Measurements from ENCODE around the gene ATP6AP1. TPM values are rescaled to one million over a fixed set of nuclear protein-coding genes. Genes with fewer than 3 reads are reported as not detected.

The ATP6AP1 gene
- total RNA-seq, 2 donors from 2014 or later, result 40.8 to 75.7 TPM

DNA sequence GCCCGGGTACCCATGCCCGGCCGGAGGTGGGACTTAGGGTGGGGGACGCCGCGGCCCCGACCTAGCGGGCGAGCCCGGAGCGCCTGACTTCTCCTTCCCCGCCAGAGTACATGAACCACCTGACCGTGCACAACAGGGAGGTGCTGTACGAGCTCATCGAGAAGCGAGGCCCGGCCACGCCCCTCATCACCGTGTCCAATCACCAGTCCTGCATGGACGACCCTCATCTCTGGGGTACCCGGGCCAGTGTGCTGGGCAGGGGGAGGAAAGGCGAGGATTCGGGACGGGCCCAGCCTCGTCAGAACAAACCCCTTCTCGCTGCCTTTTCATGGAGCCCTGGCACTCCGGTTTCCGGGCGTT lies 16.5 kb upstream of the ATP6AP1 start:
- Histone ChIP-seq H3K27me3 (replicated peaks; ENCODE audit: insufficient read depth) (no peaks in the 10 kb centered on the region), H3K9me3 (no peaks in the 10 kb centered on the region), H3K4me3 (peak overlapping the region; percentile 83), H3K36me3 (no peaks in the 10 kb centered on the region), H3K4me1 (ENCODE audit: control insufficient read depth in 1 of 2, low read depth in 2 of 2) (peaks cover 3 to 28% of the 10 kb centered on the region in 2 donors), H3K27ac (peak overlapping the region; percentile 82 to 91)
- ATAC-seq (ENCODE audit: insufficient number of reproducible peaks, low FRiP score, low read depth), result peak; percentile 53
- TF ChIP-seq, protein P1, sequence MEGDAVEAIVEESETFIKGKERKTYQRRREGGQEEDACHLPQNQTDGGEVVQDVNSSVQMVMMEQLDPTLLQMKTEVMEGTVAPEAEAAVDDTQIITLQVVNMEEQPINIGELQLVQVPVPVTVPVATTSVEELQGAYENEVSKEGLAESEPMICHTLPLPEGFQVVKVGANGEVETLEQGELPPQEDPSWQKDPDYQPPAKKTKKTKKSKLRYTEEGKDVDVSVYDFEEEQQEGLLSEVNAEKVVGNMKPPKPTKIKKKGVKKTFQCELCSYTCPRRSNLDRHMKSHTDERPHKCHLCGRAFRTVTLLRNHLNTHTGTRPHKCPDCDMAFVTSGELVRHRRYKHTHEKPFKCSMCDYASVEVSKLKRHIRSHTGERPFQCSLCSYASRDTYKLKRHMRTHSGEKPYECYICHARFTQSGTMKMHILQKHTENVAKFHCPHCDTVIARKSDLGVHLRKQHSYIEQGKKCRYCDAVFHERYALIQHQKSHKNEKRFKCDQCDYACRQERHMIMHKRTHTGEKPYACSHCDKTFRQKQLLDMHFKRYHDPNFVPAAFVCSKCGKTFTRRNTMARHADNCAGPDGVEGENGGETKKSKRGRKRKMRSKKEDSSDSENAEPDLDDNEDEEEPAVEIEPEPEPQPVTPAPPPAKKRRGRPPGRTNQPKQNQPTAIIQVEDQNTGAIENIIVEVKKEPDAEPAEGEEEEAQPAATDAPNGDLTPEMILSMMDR (IDR thresholded peaks at IDR 0.05), result no peak
- DNase-seq (ENCODE audit: low spot score), result no peak

DNA sequence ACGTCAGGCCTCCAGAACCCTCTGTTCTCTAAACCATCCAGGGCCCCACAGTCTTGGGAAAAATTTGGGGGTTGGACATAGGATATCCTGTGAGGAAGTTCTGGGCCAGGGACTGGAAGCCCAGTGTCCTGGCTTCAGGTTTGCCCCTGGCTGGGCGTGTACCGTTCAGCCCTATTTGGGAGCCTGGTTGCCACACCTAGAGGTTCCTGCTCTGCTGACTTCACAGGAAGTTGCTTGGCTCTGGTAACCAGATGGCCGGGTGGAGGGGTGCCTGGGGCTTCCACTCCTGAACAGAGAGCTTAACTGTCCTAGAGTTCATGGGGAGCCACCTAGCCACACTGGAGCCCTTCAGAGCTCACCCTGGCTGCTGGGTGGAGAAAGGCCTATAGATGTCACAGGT lies 16.0 kb upstream of the ATP6AP1 start:
- DNase-seq (ENCODE audit: low spot score) (no peak), ATAC-seq (ENCODE audit: insufficient number of reproducible peaks, low FRiP score, low read depth) (no peak)
- H3K27ac ChIP-seq, result peak overlapping the region; percentile 82 to 91
- no peaks in the 10 kb centered on the region for H3K27me3 ChIP-seq (replicated peaks; ENCODE audit: insufficient read depth)
- peaks cover 3 to 28% of the 10 kb centered on the region in 2 donors for H3K4me1 ChIP-seq (ENCODE audit: control insufficient read depth in 1 of 2, low read depth in 2 of 2)
- no peaks in the 10 kb centered on the region for H3K9me3 ChIP-seq
- peak overlapping the region; percentile 83 for H3K4me3 ChIP-seq
- H3K36me3 ChIP-seq, result no peaks in the 10 kb centered on the region
- TF ChIP-seq, protein P1 (IDR thresholded peaks at IDR 0.05), result no peak

DNA sequence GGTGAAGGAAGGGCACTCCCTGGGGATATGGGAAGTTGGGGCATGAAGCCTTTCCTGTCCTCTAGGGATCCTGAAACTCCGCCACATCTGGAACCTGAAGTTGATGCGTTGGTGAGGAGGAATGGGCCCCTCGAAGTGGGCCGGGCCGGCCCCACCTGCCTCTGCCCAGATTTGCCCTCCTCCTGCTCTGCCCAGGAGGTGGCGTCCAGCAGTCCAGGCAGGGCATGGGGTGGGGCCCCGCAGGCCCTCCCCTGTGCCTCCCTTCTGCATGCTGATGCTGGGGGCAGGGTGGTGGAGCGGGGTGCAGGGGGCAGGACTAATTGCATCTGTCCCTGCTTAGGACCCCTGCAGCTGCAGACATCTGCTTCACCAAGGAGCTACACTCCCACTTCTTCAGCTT lies 15.3 kb upstream of the ATP6AP1 start:
- no peaks in the 10 kb centered on the region for H3K27me3 ChIP-seq (replicated peaks; ENCODE audit: insufficient read depth)
- H3K4me1 ChIP-seq (ENCODE audit: control insufficient read depth in 1 of 2, low read depth in 2 of 2), result peaks cover 3 to 25% of the 10 kb centered on the region in 2 donors
- no peak for DNase-seq (ENCODE audit: low spot score)
- no peaks in the 10 kb centered on the region for H3K36me3 ChIP-seq
- TF ChIP-seq, protein P1 (IDR thresholded peaks at IDR 0.05), result no peak
- H3K27ac ChIP-seq, result peak overlapping the region in 1 of 2 donors; percentile 91
- no peak overlapping the region for H3K4me3 ChIP-seq
- no peaks in the 10 kb centered on the region for H3K9me3 ChIP-seq
- no peak for ATAC-seq (ENCODE audit: insufficient number of reproducible peaks, low FRiP score, low read depth)

DNA sequence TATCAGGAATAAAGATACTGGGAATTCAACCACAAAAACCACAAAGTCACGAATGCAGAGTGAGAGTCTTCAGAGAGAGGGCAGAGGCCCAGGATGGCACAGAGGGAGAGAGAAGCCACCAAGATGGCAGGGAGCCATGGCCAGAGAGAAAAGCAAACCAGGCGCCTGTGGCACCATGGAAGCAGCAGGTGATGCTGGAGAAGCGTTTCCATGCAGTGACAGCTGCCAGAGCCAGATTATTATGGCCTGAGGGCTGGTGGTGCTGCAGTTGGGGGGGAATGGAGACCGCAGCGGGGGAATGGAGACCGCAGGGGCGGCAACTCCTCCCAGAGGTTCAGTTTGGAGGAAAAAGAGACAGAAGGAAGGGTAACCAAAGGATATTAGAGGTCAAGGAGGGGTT lies 11.3 kb upstream of the ATP6AP1 start:
- TF ChIP-seq, protein P1 (IDR thresholded peaks at IDR 0.05), result no peak
- no peaks in the 10 kb centered on the region for H3K9me3 ChIP-seq
- H3K27me3 ChIP-seq (replicated peaks; ENCODE audit: insufficient read depth), result no peaks in the 10 kb centered on the region
- DNase-seq (ENCODE audit: low spot score), result no peak
- no peak overlapping the region for H3K4me3 ChIP-seq
- H3K27ac ChIP-seq, result no peak overlapping the region
- peaks cover 0 to 9% of the 10 kb centered on the region in 2 donors for H3K4me1 ChIP-seq (ENCODE audit: control insufficient read depth in 1 of 2, low read depth in 2 of 2)
- H3K36me3 ChIP-seq, result no peaks in the 10 kb centered on the region
- ATAC-seq (ENCODE audit: insufficient number of reproducible peaks, low FRiP score, low read depth), result no peak

DNA sequence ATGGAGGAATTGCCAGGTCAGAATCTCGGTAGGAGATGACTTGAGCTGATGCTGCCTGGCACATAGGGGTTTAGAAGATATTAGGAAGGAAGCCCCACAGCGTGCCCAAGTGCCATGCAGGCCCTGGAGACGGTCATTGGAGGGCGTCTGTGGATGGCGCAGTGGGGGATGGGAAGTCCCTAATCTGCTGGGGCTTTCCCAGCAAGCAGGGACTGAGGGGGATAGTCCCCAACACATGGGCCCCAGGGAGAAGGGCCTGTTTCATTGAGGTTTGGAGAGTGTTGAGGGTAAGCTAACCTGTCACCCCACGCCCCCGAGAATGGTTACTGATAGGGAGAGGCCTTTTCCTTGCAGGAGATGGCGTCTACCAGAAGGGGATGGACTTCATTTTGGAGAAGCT lies 9.3 kb upstream of the ATP6AP1 start:
- Histone ChIP-seq H3K36me3 (no peaks in the 10 kb centered on the region), H3K4me3 (no peak overlapping the region), H3K27ac (no peak overlapping the region), H3K9me3 (no peaks in the 10 kb centered on the region), H3K27me3 (replicated peaks; ENCODE audit: insufficient read depth) (no peaks in the 10 kb centered on the region), H3K4me1 (ENCODE audit: control insufficient read depth in 1 of 2, low read depth in 2 of 2) (no peaks in the 10 kb centered on the region)
- DNase-seq (ENCODE audit: low spot score) (no peak), ATAC-seq (ENCODE audit: insufficient number of reproducible peaks, low FRiP score, low read depth) (no peak)
- TF ChIP-seq, protein P1 (IDR thresholded peaks at IDR 0.05), result no peak

Measured in thoracic aorta (tissue), 2 donors.